SK-N-SH treated with all-trans-retinoic acid at 6 μM for 48 hours (cell line): ENCODE measurements around the gene GALNTL6.

Source experiments
- ARNTL ChIP-seq: fragments of 450-650 bp; formaldehyde crosslinking; IDR thresholded peaks from 2 replicates; pipeline ENCODE4 v1.5.0; 2020; ENCODE audit warnings: low read depth, mild to moderate bottlenecking, moderate library complexity, borderline replicate concordance
- GLIS3 ChIP-seq: fragments of 250-450 bp; sonication (Bioruptor Pico); IDR thresholded peaks from 2 replicates; pipeline ENCODE4 v1.5.0; 2020; ENCODE audit warnings: mild to moderate bottlenecking, moderate library complexity
- OSR1 ChIP-seq: fragments of 250-450 bp; sonication (Bioruptor Pico); IDR thresholded peaks from 2 replicates; pipeline ENCODE4 v1.8.0; 2022; ENCODE audit warnings: moderate library complexity, mild to moderate bottlenecking, inconsistent platforms
- RARB ChIP-seq: fragments of 250-450 bp; sonication (Bioruptor Pico); IDR thresholded peaks from 2 replicates; pipeline ENCODE4 v1.8.0; 2021; ENCODE audit warnings: mild to moderate bottlenecking, moderate library complexity
- SNAI2 ChIP-seq: fragments of 250-450 bp; sonication (Bioruptor Pico); IDR thresholded peaks from 2 replicates; pipeline ENCODE4 v1.5.0; 2020; ENCODE audit warnings: mild to moderate bottlenecking, moderate library complexity
- TCF4 ChIP-seq: fragments of 250-450 bp; sonication (Bioruptor Pico); IDR thresholded peaks from 2 replicates; pipeline ENCODE4 v1.8.0; 2021; ENCODE audit warnings: mild to moderate bottlenecking, moderate library complexity, borderline replicate concordance
- ZC3H10 ChIP-seq: fragments of 250-450 bp; sonication (Bioruptor Pico); IDR thresholded peaks from 2 replicates; pipeline ENCODE4 v1.5.1; 2021; ENCODE audit warnings: mild to moderate bottlenecking, moderate library complexity
- ZFP30 ChIP-seq: fragments of 450-650 bp; formaldehyde crosslinking; IDR thresholded peaks from 2 replicates; pipeline ENCODE4 v1.5.0; 2022; ENCODE audit warnings: mild to moderate bottlenecking, moderate library complexity
- ZNF8 ChIP-seq: fragments of 450-650 bp; formaldehyde crosslinking; IDR thresholded peaks from 2 replicates; pipeline ENCODE4 v1.5.0; 2020; ENCODE audit warnings: mild to moderate bottlenecking, moderate library complexity
- TF ChIP-seq, protein P1 (sequence below): fragments of 250-450 bp; sonication (Bioruptor Pico); IDR thresholded peaks from 2 replicates; pipeline ENCODE4 v1.5.1; 2020; ENCODE audit warnings: low read depth, mild to moderate bottlenecking, moderate library complexity
- TF ChIP-seq, protein P2 (sequence below): fragments of 250-450 bp; sonication (Bioruptor Pico); IDR thresholded peaks from 2 replicates; pipeline ENCODE4 v1.5.0; 2020; ENCODE audit warnings: mild to moderate bottlenecking, moderate library complexity
- TF ChIP-seq, protein P3 (sequence below): fragments of 250-450 bp; sonication (Bioruptor Pico); IDR thresholded peaks from 2 replicates; pipeline ENCODE4 v1.8.0; 2020; ENCODE audit warnings: mild to moderate bottlenecking, moderate library complexity, borderline replicate concordance

DNA sequence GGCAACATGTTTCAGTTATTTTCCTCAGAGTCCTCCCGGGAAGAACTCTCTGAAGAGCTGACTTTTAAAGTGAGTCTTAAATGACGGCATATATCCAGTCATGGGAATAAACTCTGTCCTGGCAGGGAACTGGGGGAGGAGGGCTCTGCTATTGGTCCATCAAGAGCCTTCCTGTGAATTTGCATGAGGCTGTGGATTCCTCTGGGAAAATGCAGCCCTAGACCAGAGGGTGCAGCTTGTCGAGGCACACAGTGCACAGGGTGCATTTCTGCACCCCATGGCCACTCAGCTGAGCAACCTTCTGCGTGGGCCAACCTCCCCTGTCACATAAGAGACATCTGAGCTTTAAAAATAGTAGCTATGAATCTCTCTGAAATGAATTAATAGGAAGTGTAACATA is 360.0 kb downstream of the GALNTL6 start:
- no peak for TF ChIP-seq ZFP30 (CRISPR knock-in tag)
- no peak for TF ChIP-seq RARB (CRISPR knock-in tag)
- no peak for TF ChIP-seq SNAI2
- TF ChIP-seq, protein P1, sequence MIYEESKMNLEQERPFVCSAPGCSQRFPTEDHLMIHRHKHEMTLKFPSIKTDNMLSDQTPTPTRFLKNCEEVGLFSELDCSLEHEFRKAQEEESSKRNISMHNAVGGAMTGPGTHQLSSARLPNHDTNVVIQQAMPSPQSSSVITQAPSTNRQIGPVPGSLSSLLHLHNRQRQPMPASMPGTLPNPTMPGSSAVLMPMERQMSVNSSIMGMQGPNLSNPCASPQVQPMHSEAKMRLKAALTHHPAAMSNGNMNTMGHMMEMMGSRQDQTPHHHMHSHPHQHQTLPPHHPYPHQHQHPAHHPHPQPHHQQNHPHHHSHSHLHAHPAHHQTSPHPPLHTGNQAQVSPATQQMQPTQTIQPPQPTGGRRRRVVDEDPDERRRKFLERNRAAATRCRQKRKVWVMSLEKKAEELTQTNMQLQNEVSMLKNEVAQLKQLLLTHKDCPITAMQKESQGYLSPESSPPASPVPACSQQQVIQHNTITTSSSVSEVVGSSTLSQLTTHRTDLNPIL: no peak
- TF ChIP-seq OSR1 (CRISPR knock-in tag): no peak
- TF ChIP-seq, protein P2, sequence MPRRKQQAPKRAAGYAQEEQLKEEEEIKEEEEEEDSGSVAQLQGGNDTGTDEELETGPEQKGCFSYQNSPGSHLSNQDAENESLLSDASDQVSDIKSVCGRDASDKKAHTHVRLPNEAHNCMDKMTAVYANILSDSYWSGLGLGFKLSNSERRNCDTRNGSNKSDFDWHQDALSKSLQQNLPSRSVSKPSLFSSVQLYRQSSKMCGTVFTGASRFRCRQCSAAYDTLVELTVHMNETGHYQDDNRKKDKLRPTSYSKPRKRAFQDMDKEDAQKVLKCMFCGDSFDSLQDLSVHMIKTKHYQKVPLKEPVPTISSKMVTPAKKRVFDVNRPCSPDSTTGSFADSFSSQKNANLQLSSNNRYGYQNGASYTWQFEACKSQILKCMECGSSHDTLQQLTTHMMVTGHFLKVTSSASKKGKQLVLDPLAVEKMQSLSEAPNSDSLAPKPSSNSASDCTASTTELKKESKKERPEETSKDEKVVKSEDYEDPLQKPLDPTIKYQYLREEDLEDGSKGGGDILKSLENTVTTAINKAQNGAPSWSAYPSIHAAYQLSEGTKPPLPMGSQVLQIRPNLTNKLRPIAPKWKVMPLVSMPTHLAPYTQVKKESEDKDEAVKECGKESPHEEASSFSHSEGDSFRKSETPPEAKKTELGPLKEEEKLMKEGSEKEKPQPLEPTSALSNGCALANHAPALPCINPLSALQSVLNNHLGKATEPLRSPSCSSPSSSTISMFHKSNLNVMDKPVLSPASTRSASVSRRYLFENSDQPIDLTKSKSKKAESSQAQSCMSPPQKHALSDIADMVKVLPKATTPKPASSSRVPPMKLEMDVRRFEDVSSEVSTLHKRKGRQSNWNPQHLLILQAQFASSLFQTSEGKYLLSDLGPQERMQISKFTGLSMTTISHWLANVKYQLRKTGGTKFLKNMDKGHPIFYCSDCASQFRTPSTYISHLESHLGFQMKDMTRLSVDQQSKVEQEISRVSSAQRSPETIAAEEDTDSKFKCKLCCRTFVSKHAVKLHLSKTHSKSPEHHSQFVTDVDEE: no peak
- TF ChIP-seq TCF4 (CRISPR knock-in tag): no peak
- TF ChIP-seq ARNTL: no peak
- TF ChIP-seq, protein P3, sequence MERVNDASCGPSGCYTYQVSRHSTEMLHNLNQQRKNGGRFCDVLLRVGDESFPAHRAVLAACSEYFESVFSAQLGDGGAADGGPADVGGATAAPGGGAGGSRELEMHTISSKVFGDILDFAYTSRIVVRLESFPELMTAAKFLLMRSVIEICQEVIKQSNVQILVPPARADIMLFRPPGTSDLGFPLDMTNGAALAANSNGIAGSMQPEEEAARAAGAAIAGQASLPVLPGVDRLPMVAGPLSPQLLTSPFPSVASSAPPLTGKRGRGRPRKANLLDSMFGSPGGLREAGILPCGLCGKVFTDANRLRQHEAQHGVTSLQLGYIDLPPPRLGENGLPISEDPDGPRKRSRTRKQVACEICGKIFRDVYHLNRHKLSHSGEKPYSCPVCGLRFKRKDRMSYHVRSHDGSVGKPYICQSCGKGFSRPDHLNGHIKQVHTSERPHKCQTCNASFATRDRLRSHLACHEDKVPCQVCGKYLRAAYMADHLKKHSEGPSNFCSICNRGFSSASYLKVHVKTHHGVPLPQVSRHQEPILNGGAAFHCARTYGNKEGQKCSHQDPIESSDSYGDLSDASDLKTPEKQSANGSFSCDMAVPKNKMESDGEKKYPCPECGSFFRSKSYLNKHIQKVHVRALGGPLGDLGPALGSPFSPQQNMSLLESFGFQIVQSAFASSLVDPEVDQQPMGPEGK (CRISPR knock-in tag): no peak
- no peak for TF ChIP-seq ZC3H10 (CRISPR knock-in tag)
- no peak for TF ChIP-seq GLIS3 (CRISPR knock-in tag)
- no peak for TF ChIP-seq ZNF8 (CRISPR knock-in tag)
